ENCODE results near the gene PDLIM1. TPM values are rescaled to one million over a fixed set of nuclear protein-coding genes. Genes with fewer than 3 reads are reported as not detected.
A peak's percentile ranks its signal among the peaks of the same experiment; 100 is the strongest.

The PDLIM1 gene
- total RNA-seq, 1 experiment from 2014 or later = 183 TPM

GRCh38 chr10:95214369-95214768, 76.4 kb downstream of the PDLIM1 start:
- DNase-seq (ENCODE audit: low read depth, low spot score) = no peak
- BruUV-seq (replicated peaks) = no TSS peak

GRCh38 chr10:95211606-95212279, 79.1 kb downstream of the PDLIM1 start:
- H3K27me3 ChIP-seq (ENCODE audit: control insufficient read depth, insufficient read depth, low read length) = no peaks in the 10 kb centered on the region
- BruUV-seq (replicated peaks) = no TSS peak
- POLR2A ChIA-PET = interaction anchor here (0.6 kb wide), 1 partner anchor 18 kb away, joined by 14 read pairs; the partner anchor contains the start of gene ACSM6
- H3K4me3 ChIP-seq (ENCODE audit: low read depth in 2 of 2, low read length in 2 of 2) = no peak overlapping the region
- peaks cover 22% of the 10 kb centered on the region for H3K4me1 ChIP-seq (ENCODE audit: control insufficient read depth, insufficient read depth, low read length)
- no peaks in the 10 kb centered on the region for H3K36me3 ChIP-seq (ENCODE audit: control insufficient read depth, insufficient read depth, low read length)
- in situ Hi-C loops (cut with HindIII; ENCODE audit: low pct_unique_long_range_greater_than_20kb, low sequenced_read_pairs) = no loop called here
- ATAC-seq (no peak), DNase-seq (ENCODE audit: low read depth, low spot score) (no peak)
- peak overlapping the region; percentile 72; the same call in 1 of the 2 replicates for H3K27ac ChIP-seq (ENCODE audit: low read length)
- no peak for TF ChIP-seq TCF7L2 (IDR thresholded peaks at IDR 0.05; ENCODE audit: low read depth, low read length)
- no peak for TF ChIP-seq SIN3A (IDR thresholded peaks at IDR 0.05; ENCODE audit: borderline replicate concordance, insufficient read depth, low read depth, low read length)
- TF ChIP-seq REST (IDR thresholded peaks at IDR 0.05; ENCODE audit: insufficient read depth in 1 of 2, low read depth in 2 of 2, low read length in 1 of 2) = no peak
- TF ChIP-seq POLR2AphosphoS5 (IDR thresholded peaks at IDR 0.05; ENCODE audit: low read depth, low read length) = no peak
- TF ChIP-seq CTCF (IDR thresholded peaks at IDR 0.05) = no peak
- H3K9me3 ChIP-seq (ENCODE audit: control insufficient read depth, insufficient read depth, low read depth, low read length) = no peaks in the 10 kb centered on the region
- CTCF ChIA-PET = no interaction called here
- intact Hi-C loops (cut with micrococcal nuclease; ENCODE audit: unreplicated experiment) = no loop called here

More at GRCh38 chr10:95214369-95214768, 76.4 kb downstream of the PDLIM1 start:
- peak overlapping the region; percentile 72 for H3K27ac ChIP-seq (ENCODE audit: low read length)
- H3K9me3 ChIP-seq (ENCODE audit: control insufficient read depth, insufficient read depth, low read depth, low read length) = no peaks in the 10 kb centered on the region
- in situ Hi-C loops (cut with HindIII; ENCODE audit: low pct_unique_long_range_greater_than_20kb, low sequenced_read_pairs) = no loop called here
- H3K4me3 ChIP-seq (ENCODE audit: low read depth in 2 of 2, low read length in 2 of 2) = no peak overlapping the region
- peak; percentile 62 for ATAC-seq
- H3K4me1 ChIP-seq (ENCODE audit: control insufficient read depth, insufficient read depth, low read length) = peaks cover 18% of the 10 kb centered on the region
- no peak for TF ChIP-seq SIN3A (IDR thresholded peaks at IDR 0.05; ENCODE audit: borderline replicate concordance, insufficient read depth, low read depth, low read length)
- TF ChIP-seq REST (IDR thresholded peaks at IDR 0.05; ENCODE audit: insufficient read depth in 1 of 2, low read depth in 2 of 2, low read length in 1 of 2) = no peak
- TF ChIP-seq CTCF (IDR thresholded peaks at IDR 0.05) = no peak
- no peak for TF ChIP-seq POLR2AphosphoS5 (IDR thresholded peaks at IDR 0.05; ENCODE audit: low read depth, low read length)
- no peak for TF ChIP-seq TCF7L2 (IDR thresholded peaks at IDR 0.05; ENCODE audit: low read depth, low read length)
- no peaks in the 10 kb centered on the region for H3K27me3 ChIP-seq (ENCODE audit: control insufficient read depth, insufficient read depth, low read length)
- ChIA-PET CTCF (no interaction called here), POLR2A (no interaction called here)
- no peaks in the 10 kb centered on the region for H3K36me3 ChIP-seq (ENCODE audit: control insufficient read depth, insufficient read depth, low read length)
- intact Hi-C loops (cut with micrococcal nuclease; ENCODE audit: unreplicated experiment) = no loop called here

Measured in Panc1 (cell line).